GM10847 (cell line): ENCODE results near the gene PSKH1.

Experiments used
- POLR2A ChIP-seq: IDR thresholded peaks from 2 replicates; pipeline ENCODE4 v1.6.1; 2011; ENCODE audit not compliant: insufficient read length; ENCODE audit errors: extremely low read depth

The PSKH1 gene

DNA sequence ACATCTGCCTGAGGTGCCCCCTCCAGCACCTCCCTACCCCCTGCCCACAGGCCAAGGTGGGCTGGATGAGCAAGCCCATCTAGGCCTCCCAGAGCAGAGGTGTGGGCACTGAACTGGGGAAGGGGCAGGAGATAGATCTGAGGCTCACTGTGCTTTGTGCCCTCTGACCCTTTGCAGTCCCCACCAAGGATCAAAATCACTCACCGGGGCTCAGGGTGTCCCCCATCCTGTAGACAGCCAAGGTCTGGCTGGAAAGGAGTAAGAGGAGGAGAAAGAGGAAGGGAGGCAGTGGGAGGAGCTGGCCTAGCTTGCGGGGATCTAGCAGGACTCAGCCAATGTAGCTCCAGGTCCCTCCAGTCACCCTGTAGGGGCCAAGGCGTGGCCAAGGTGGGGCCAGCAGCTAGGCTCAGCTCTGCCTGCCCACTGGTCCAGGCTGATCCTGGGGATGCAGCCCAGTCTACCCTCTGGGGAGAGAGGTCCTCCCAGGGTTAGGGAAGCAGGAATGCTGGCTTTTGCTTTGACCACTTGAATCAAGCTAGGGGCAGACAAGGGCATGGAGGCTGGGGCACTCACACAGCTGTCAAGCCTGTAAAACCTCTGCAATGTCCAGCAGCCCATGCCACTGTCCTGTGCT lies 73.6 kb downstream of the PSKH1 start:
- TF ChIP-seq POLR2A, result no peak

GRCh38 chr16:67967183-67967957 lies 74.3 kb downstream of the PSKH1 start:
- TF ChIP-seq POLR2A, result no peak

DNA sequence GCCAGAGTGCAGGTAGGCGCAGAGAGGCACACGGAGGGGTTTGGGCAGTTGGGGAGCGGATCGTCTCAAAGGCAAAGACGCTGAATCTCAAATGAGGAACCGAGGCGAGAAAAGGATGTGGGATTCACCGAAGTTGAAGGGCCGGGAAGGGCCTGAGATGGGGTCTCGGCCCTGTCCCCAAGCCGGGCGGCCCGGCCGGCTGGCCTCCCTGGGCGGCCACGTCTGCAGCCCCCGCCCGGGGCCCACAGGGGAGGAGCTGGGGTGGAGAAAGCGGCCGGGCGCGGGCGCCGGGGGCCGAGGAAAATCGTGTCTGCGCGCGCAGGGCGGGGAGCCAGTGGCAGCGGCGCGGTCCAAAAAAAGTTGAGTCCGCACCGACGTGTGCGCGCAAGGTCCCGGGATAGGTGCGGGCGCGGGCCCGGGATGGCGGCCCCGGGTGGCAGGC lies 74.9 kb downstream of the PSKH1 start:
- TF ChIP-seq POLR2A, result no peak

DNA sequence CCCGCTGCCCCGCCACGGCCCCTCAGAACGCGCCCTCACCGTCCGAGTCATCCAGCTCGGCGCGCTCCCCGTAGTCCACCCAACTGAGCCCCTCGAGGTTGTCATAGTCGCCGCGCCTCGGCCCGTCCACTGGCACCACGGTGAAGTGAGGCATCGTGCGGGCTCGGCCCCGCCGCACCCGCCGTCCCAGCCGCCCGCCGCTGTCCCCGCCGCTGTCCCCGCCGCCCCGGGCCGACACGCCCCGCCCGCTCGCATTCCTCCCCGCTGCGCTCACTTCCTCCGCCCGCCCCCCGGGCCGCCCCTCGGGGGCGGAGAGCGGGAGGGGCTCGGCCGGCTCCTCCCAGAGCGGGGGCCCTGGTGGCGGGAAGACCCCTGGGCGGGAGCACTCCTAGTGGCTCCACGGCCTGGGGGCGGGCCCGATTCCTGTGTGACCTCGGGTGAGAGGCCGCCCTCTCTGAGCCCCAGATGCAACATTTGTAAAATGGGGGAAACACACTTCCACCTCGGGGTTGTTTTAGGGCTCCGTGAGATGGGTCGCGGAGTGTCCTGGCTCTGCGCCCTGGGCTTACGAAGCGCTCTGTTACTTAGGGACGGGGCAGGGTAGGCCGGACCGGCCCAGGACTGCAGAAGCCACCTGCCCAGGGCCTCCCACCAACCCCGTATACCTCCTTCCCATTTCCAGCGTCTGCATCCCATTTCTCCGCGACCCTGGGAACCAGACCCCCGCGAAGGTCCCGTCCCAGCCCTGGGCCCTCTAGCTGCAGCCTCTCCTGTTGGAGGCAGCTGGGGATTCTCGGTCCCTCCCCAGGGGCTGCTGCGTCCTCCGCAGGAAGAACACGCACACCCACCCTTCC lies 75.6 kb downstream of the PSKH1 start, which contains the start of gene SLC12A4:
TSS of gene SLC12A4 (minus strand) at position 238 of the 854 bp plus-strand sequence. CDS start at position 154, 84 bp downstream.
- peak; percentile 59 for TF ChIP-seq POLR2A

- no peak for TF ChIP-seq POLR2A
Observed at GRCh38 chr16:67969254-67970039, 76.4 kb downstream of the PSKH1 start.

DNA sequence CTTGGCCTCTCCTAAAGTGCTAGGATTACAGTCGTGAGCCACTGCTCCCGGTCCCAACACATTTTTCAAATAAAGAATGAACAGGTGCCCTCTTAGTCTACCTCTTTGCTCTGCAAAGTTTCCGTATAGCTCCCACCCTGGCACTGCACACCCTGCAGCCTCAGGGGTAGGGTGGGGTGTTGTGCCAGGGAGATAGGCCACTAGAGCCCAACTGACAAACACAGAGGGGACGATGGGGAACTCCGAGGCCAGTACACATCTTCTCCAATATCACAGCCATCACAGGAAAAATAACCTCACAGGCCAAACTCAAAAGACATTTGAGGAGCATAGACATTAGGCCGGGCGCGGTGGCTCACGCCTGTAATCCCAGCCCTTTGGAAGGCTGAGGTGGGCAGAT lies 78.1 kb downstream of the PSKH1 start:
- no peak for TF ChIP-seq POLR2A

- no peak for TF ChIP-seq POLR2A
Observed at GRCh38 chr16:67975321-67976105, 82.5 kb downstream of the PSKH1 start.

DNA sequence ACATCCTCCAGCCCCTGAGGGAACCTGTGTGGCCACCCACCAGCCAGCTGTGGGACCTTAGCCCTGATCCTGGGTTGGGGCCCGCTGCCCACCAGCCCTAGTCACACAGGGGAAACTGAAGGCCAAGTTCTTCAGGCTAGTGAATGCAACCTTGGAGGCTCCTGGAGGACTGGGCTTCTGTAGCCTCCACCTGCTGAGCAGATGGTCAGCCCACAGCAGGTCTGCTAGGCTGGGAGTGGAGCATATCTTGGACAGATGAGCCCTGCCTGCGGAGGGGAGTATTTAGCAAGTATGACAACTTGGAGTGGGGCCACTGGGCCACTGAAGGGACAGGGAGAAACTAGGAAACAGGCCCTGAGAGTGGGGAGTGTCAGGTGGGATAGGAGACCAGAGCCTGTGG lies 83.2 kb downstream of the PSKH1 start:
- no peak for TF ChIP-seq POLR2A

DNA sequence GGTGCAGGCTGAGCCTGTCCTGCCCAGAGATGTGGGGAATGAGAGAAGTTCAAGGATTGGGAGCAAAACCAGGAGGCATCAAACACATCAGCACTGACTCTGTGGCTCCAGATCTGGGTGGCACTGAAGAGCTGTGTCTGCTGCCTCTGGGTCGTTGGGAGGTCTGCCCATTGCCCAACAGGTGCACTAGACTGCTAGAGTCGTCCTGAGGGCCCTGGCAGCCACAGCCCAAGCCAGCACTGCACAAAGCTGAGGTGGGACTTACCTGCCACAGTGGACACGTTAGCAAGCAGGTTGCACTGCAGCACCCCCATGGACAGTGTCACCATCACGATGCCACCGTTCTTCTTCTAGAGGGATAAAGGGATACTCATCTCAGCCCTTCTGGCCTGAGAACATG lies 84.0 kb downstream of the PSKH1 start:
- TF ChIP-seq POLR2A, result no peak

- TF ChIP-seq POLR2A, result no peak
Observed at GRCh38 chr16:67977469-67978227, 84.6 kb downstream of the PSKH1 start.
